GM12872 (cell line): Measurements from ENCODE around the gene ARAP1.

ENCODE experiments used
- TF ChIP-seq, protein P1 (sequence below): IDR thresholded peaks from 3 replicates; pipeline ENCODE4 v1.5.1; 2011; ENCODE audit warnings: low read depth, mild to moderate bottlenecking, low read length, moderate library complexity; ENCODE audit not compliant: insufficient read depth

Gene ARAP1

DNA sequence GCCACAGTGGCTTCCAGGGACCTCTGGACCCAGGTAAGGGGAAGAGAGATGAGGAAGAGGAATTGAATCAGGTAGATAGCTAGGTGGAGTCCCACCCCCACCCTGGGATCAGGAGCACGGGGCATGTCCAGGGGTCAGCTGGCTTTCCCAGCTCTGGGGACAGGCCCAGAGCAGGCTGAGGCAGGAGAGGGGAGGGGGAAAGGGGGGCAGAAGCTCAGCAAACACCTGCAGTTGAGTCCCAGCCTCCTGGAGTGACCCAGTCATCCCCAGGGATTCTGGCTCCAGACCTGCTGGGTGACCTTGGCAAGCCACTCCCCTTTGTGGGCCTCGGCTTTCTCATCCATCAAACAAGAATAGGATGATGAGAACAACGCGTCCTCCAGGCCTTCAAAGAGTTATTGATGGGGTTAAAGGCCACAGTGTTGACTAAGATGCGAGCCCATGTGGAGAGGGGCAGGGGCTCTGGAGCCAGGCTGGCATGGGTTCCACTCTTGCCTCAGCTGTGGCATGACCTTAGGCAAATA lies 25.6 kb upstream of the ARAP1 start:
- TF ChIP-seq, protein P1, sequence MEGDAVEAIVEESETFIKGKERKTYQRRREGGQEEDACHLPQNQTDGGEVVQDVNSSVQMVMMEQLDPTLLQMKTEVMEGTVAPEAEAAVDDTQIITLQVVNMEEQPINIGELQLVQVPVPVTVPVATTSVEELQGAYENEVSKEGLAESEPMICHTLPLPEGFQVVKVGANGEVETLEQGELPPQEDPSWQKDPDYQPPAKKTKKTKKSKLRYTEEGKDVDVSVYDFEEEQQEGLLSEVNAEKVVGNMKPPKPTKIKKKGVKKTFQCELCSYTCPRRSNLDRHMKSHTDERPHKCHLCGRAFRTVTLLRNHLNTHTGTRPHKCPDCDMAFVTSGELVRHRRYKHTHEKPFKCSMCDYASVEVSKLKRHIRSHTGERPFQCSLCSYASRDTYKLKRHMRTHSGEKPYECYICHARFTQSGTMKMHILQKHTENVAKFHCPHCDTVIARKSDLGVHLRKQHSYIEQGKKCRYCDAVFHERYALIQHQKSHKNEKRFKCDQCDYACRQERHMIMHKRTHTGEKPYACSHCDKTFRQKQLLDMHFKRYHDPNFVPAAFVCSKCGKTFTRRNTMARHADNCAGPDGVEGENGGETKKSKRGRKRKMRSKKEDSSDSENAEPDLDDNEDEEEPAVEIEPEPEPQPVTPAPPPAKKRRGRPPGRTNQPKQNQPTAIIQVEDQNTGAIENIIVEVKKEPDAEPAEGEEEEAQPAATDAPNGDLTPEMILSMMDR: no peak

DNA sequence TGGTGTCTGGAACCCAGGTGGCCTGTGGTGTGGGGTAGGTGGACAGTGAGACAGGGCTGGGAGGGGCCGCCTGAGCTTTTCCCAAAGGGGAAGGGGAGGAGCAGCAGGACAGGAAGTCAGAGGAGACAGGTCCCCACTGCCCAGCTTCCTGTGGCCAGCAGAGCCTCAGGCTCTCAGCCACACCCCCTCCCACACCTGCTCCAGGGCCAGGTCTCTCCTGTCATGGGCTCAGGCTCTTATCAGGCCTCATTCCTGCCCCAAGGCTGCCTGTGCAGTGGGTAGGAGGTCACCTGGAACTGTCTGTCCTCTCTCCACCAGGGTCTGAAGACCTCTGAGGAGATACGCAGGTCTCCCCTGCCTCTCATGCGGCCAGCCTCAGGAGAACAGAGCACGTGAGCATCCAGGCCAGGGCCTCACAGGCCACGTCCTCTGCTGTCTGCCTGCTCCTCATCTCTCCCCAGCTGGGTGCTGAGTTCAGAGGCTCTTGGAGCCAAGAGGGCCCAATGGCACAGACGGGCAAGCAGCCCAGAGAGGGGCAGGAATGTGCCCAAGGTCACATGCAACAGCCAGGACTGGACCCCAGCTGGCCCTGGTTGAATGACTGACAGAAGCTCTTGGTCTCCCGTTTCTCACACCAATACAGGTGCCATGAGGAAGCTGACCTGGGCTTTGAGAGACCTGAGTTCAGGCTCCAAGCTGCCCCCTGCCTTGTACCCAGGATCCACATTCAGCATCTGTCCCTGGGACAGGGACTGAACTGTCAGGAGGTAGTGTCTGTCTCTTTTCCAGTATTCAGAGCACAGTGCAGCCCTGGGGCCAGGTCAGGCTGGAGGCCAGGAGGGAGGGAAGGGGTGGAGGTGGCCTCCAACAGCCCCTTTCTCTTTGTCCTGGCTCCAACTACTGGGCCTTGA lies 24.9 kb upstream of the ARAP1 start:
- TF ChIP-seq, protein P1: no peak

DNA sequence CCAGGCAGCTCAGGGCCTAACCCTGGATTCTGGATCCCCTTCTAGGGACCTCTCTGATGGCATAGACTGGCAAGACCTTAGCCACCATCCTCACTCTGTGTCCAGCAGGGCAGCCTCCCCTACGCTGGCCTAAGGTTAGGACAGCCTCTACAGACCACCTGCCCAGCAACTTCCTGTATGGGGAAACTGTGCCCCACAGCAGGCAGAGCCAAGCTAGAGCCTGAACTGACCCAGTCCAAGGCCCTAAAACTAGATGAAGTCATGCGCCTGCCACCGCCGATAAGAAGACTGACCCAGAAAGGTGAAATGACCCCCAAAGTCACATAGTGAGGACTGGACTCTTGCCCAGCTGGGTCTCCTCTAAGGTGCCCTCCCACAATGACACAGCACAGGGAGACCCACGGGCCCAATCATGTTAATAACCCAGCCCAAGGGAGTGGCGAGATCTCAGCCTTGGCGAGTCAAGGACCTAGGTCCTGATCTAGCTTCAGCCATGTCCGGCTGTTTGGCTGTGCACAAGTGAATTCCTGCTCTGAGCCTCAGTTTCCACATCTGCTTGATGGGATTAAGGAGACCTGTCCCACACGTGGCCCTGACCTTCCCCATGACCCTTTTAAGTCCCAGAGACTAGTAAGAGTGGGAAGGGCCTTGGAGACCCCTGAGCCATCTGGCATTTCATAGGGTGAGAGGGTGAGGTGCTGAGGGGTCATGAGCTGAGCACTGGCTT lies 24.1 kb upstream of the ARAP1 start:
- TF ChIP-seq, protein P1: no peak

DNA sequence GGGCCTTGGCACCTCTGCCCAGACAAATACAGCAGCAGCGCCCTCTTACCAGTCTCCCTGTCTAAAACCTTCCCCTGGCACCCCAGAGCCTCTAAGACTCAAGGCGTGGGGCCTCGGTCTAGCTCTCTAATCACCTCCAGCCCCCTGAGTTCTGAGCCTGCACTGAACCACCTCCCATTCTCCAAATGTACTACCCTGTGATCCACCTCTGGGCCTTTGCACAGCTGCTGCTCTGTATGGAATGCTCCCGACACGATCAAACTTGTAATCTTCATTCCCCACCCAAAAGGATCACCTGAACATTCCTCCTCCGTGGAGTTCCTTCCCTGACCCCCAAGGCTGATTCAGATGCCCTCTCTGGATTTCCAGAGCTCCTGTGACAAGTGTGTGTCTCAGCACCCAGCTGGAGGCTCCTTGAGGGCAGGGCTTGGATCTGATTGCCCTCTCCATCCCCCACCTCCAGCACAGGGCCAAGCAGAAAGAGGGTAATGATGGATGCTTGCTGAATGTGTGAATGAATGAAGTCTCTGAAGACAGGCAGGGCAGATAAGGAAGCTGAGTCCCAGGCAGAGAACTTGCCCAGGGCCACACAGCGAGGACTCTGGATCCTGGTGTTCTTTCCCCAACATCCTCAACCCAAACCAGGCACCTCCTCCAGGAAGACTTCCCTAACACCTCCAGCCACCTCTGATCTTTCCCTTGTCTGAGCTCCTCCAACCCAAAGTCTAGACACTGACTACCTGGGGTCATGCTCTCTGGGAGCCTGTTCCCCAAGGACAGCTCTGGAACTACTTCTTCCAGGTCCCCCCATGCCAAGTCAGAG lies 23.3 kb upstream of the ARAP1 start:
- TF ChIP-seq, protein P1: no peak

DNA sequence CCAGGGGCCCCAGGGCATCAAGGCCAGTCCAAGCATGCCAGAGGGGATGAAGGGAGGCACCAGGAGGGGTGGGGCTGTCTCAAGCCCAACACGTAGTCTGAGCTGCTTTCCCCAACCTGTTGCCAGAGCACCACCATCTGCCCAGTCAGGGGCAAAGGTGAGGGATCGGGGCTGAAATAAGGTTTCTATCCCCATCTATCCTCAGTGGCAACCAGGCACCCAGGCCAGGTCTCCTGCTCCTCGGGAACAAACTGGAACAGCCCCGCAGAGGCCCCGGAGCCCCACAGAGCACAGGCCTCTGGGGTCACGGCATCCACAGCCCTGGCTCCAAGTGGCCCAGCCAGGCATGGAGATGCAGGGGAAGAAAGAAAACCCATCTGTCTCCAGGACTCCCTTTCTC lies 22.3 kb upstream of the ARAP1 start:
- TF ChIP-seq, protein P1: no peak

DNA sequence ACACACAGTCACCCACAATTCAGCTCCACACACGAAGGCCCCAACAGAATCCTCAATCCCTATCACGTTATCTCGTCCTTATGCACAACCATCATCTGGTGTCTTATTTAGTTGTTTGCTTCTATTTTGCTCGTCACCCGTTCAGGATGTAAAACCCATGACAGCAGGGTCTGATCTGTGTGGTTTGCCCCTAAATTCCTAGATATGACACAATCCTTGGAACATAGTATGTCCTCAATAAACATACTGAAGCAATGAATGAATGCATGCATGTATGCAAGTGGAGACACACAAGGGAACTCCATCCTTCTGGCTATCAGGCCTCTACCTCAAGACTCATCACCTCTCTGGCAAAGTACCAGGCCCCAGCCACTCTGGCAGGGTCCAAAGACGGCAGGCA lies 21.5 kb upstream of the ARAP1 start:
- TF ChIP-seq, protein P1: no peak
